Right forelimb (tissue), 1 donor: Measurements from ENCODE around the gene GSC.
"Not testable (repeated sequence)": the region's sequence is repeated elsewhere in the genome, so short reads cannot be mapped to it uniquely, and the experiment has no call there.

Experiments used
- DNase-seq: peaks from one replicate; pipeline ENCODE4 v3.0.0-alpha.2; 2018

The GSC gene

DNA sequence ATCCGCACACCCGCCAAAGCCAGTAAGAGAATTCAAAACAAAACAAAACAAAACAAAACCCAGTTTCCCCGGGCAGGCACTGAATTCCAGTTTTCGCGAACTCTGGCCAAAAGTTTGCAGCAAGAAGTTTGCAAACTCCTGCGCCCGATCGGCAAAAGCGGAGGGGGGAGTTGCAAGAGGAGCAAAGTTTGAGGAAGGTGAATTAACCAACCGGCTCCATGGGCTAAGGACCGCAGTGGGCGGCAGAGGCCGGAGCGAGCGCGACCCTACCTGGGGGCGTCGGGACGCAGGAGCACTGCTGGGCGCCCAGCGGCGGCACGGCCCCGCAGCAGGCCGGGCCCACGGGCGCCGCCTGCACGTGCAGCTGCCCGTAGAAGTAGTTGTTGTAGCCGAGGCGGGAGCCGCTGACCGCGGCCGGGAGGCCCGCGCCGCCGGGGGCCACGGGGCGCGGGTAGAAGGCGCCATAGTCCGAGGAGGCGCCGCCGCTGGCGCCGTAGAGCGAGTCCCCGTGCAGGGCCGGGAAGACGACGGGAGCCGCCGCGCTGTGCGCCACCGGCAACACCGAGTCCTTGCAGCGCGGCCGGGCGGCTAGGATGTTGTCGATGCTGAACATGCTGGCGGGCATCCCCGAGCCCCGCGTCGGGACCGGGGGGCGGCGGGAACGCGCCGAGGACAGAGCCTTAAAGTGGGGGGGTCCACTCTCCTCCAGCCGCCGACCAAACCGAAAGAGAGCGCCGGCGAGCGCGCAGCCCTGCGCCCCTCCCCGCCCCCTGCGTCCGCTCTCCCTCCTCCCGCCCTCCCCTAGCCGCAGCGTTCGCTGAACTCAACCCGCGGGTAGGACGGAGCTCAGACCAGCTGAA, at the start of gene GSC:
TSS of gene GSC (minus strand) at position 723 of the 860 bp plus-strand sequence. CDS start at position 625, 98 bp downstream.
- peak; percentile 81 for DNase-seq

DNA sequence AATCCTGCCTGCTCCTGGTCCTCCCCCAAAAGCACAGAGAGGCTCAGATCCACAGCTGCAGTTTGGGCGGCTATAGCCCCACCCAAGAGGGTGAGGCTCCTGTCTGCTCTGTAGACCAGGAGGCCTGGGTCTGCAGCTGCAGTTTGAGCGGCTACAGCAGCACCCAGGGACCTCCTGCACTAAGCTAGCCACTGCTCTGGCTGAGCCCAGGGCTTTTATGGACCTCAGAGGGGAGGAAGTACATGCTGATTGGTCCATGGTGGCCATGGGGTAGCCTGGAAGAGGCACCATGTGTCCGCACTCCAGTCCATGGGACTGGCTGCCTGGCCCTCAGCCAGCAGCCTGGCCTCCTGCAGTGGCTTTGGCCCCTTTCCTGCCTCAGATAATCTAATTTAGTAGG, 49.6 kb upstream of the GSC start:
- no peak for DNase-seq

DNA sequence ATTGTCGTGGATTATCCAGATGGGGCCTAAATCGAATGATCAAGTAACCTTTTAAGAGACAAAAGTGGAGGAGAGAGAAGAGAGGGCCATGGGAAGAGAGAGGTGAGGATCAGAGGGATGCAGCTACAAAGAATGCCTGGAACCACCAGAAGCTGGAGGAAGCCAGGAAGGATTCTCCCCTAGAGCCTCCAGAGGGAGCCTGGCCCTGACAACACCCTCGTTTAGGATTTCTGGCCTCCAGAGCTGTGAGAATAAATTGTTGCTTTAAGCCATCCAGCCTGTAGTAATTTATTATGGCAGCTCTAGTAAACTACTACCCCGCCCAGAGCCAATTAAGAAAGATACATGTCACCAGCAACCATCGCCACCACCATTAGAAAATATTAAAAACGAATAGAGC, 46.2 kb upstream of the GSC start:
- peak; percentile 32 for DNase-seq

DNA sequence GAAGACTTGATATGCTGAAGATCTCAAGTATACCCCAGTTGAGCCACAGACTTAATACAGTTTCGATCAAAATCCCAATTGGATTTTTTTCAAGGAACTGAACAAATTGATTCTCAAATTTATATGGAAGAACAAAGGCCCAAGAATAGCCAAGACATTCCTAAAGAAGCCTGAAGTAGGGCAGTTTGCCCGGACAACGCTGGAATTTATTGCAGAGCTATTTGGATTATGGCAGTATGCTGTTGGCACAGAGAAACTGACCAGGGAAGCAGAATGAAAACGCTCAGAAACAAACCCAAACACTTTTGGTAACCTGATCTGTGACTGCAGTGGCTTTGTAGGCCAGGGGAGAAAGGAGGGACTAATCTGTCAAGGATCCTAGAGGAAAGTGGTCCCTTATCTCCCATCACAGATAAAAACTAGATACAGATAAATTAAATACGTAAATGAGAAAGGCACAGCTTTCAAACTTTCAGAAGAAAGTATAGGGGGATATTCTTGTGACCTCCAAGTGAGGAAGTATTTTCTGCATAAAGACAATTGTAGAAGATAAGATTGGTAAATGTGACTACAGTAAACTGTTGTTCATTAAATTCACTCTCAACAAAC, 35.9 kb upstream of the GSC start:
- DNase-seq = peak; percentile 73

- DNase-seq = no peak
Measured at GRCh38 chr14:94801225-94801624, 31.3 kb upstream of the GSC start.

- not testable (repeated sequence) for DNase-seq
Measured at GRCh38 chr14:94800764-94801163, 30.9 kb upstream of the GSC start.

DNA sequence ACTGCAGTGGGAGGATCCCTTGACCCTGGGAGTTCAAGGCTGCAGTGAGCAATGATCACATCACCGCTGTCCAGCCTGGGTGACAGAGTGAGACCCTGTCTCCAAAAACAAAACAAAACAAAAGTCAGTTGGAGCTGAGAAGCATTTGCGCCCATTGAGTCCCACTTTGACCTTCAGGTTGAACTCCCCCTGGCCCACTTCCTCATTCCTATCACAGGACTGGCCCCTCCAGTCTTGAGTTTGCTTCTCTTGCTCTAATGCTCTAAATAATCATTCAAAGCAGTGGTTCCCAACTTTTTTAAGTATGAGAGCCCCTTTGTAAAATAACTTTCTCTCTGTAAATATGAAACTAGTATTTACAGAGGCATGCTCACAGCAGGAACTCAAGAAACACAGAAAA, 28.0 kb upstream of the GSC start:
- no peak for DNase-seq

- no peak for DNase-seq
Measured at GRCh38 chr14:94796278-94796677, 26.4 kb upstream of the GSC start.

GRCh38 chr14:94795372-94795771, 25.5 kb upstream of the GSC start:
- DNase-seq = no peak

- no peak for DNase-seq
Measured at GRCh38 chr14:94793901-94794300, 24.0 kb upstream of the GSC start.

GRCh38 chr14:94787655-94788054, 17.7 kb upstream of the GSC start:
- DNase-seq = no peak

DNA sequence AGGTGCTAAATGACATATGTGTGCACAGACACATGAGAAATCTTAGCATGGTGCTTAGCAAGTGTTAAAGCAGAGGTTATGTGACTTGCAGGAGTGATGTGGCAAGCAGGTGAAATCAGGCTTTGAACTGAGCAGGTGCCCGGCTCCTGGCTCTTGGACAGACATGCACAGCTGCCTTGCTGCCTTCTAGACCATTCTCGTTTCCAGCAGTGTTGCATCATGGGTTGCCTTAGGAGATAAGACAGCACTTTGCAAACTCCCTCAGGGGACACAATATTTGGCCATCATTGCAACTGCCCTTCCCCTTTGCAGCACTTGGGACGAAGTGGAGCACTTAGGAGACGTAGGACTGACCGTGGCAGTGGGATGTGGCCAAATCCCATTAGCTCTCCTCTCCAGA, 17.2 kb upstream of the GSC start:
- no peak for DNase-seq

DNA sequence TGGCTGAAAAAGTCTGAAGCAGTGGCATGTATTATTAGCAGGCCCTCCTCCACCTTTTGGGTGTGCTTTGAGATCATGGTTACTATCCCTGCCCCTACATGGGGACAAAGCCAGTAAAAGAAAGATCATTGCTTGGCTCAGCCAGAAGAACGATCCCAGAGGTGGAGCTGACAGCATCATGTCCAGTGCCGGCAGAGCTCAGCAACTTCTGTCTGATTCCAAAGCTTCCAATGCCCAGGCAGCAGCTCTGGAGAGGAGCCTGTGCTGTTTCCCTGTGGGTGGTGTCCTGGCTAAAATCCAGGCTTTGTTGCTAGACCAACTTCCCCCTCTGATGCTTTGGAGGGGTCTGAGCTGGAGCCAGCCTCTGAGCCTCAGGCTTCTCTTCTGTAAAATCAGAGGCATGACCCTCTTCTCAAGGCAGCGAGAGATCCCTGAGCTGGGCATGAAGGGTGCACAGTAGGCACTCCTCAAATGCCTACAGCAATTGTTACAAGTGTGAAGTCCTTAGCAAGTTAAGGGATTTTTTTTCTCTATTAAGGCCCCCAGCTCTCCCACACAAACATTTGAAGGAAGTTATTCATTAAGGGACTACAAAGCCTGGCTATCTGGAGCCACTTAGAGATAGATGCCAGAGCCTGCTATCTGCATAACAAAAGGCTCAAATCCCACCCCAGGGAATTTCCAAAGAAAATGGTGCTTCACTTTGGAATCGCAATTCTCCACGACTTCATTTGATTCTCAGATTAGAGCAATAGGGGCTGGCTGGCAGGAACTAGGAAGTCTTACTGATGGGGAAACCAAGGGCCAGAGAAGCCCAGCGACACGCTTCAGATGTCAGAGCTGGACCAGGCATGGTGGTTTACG, 10.9 kb upstream of the GSC start:
- no peak for DNase-seq

DNA sequence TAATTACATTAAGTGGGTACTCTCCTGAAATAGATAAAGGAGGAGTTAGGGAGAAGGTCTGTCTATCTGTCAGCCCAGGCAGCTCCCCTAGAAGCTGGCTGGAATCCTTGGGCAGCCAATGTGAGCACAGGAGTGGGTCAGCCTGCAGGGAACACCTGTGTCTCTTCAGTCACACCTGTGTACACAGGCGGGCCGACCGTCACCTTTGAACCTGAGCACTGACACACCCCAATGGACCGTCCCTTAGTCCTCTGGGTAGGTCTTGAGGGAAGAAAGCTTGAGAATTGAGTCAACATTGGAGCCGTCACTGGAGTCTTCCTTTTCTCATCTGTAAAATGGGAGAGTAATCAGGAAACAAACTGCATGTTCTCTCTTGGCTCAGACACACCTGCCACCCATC, 9.8 kb upstream of the GSC start:
- DNase-seq = no peak

DNA sequence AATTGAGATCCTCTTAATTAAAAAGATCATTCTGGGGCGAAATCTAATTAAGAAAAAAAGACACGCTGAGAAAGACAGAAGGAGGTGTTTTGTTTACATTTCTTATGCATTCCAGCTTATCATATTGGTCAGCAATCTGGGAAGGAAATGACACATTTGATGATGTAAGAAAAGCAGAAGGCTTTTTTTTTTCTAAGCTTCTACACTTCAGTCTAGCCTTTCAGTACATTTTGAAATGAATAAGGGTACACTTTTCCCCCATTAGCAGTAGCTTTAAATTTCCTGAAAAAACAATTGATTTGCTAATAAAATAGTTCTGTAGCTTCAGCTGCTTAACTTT, 5.9 kb upstream of the GSC start:
- DNase-seq = no peak

DNA sequence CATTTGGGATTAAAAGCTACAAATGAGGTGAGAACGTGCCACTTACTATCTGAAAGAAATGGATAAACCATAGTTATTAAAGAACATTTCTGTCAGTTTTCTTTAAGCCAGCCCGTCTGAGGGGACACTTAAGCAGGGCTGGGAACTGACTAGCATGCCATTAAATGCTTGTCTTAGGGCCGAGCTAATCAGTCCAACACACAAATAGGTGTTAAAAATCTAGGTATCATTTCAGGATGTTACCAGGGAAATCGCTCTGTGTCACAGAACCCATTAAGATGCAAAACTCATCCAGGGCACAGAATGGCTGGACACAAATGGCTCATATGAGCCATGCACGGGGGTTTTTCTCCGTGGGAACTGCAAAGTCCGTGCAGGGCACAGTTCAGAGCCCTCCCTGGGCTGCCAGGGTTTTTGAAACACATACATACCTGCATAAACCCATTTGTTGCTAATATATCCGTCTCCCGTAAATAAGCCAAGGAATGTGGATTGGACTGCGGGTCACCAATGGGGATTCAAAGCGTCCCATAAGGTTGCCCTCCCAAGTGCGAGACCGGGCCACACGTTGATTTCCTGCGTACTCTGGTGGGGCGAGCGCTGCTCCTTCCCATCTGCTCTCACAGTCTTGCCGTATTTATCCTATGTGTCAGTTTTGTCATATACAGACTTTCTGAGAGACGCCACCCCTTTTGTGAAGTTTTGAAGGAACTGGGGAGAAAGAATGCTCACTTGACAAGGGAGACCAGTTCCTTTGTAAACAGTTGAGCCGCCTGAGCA, 5.4 kb upstream of the GSC start:
- DNase-seq = no peak

- no peak for DNase-seq
Measured at GRCh38 chr14:94774344-94775090, 4.6 kb upstream of the GSC start.

DNA sequence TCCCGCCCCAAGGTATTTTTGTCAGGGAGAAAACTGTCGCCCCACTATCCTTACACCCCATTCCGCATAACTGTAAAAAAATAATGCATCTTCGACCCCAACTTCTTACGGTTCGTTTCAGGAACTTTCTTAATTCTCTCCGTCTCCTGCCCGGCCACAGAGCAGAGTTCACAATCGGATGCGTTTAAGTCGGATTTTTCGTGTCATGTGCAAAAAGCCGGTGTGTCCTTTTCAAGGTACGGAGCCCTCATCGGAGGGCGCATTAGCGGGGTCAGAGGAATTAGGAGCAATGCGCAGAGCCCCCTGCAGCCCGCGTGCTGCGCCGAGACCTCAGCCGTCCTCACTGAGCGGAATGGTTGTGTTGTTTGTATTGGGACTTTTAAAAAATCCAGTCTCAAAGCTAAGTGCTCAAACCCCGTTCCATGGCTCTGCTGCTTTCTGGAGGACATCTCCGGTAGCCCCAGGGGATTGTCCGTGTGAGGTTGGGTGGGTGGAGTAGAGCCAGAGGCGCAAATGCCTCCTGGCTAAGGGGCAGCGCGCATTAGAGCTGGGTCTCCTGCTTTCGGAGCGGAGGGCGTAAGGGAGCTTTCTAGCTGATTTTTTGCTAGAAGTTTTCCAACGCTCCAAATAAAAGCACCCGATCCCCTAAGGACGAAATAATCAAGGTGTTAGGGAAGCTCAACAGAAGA, 3.9 kb upstream of the GSC start:
- peak; percentile 57 for DNase-seq

- peak; percentile 60 for DNase-seq
Measured at GRCh38 chr14:94773061-94773648, 3.2 kb upstream of the GSC start.

- no peak for DNase-seq
Measured at GRCh38 chr14:94772548-94772947, 2.6 kb upstream of the GSC start.

DNA sequence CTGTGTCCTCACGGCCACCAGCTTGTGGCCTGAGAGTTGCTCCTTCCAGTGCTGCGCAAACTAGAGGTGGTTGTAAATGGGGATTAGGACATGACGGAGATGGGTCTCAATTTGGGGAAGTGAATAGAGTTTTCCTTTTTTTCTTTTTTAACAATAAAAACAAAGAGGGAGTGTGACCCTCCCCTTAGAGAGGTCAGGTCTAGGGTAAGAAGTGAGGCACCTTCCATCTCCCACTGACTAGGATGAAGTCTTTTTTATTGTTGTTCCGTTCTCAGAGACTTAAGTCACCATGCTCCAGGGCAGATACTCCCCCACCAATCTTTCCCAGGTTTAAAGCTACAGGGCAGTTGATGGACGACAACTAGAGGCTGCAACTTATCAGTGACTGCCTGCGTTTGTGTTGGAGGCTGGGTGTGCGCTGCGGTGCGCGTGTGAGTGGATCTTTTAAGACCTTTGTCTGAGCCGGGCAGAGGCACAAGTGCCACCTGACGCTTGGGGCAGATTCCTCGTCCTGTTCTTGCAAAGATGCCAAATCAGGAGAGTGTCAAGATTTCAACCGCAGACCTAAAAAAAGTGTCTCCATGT, 2.1 kb upstream of the GSC start:
- no peak for DNase-seq
